DOHH2 (cell line): ENCODE measurements around the gene CNGA1.
A peak's percentile ranks its signal among the peaks of the same experiment; 100 is the strongest.

ENCODE experiments used
- H3F3A ChIP-seq: fragments of 200-600 bp; sonication (generic), shearing (Covaris generic); 2 replicates; pipeline ENCODE4 v1.6.0; 2016; ENCODE audit warnings: antibody characterized with exemption, mild to moderate bottlenecking; ENCODE audit not compliant: control insufficient read depth, insufficient read depth
- H3K27ac ChIP-seq: fragments of 200-600 bp; sonication (generic); 2 replicates; pipeline ENCODE4 v1.5.1; 2014; ENCODE audit warnings: low read depth, mild to moderate bottlenecking, low read length, moderate library complexity
- H3K27me3 ChIP-seq: fragments of 200-600 bp; sonication (generic); 2 replicates; pipeline ENCODE4 v1.6.1; 2014; ENCODE audit warnings: mild to moderate bottlenecking, low read length, mixed read lengths; ENCODE audit not compliant: control insufficient read depth
- H3K36me3 ChIP-seq: fragments of 200-600 bp; sonication (generic); 2 replicates; pipeline ENCODE4 v1.6.1; 2014; ENCODE audit warnings: mild to moderate bottlenecking, low read length, moderate library complexity, mixed read lengths; ENCODE audit not compliant: control insufficient read depth
- H3K4me1 ChIP-seq: fragments of 200-600 bp; sonication (generic); 2 replicates; pipeline ENCODE4 v1.6.1; 2014; ENCODE audit warnings: mild to moderate bottlenecking, low read length, mixed read lengths; ENCODE audit not compliant: control insufficient read depth
- H3K4me2 ChIP-seq: fragments of 200-600 bp; sonication (generic); 2 replicates; pipeline ENCODE4 v1.6.0; 2014; ENCODE audit warnings: mild to moderate bottlenecking, low read length, moderate library complexity
- H3K4me3 ChIP-seq: fragments of 200-600 bp; sonication (generic); 2 replicates; pipeline ENCODE4 v1.5.1; 2014; ENCODE audit warnings: mild to moderate bottlenecking, low read length, mixed read lengths
- H3K79me2 ChIP-seq: fragments of 200-600 bp; sonication (generic); 2 replicates; pipeline ENCODE4 v1.6.1; 2014; ENCODE audit warnings: mild to moderate bottlenecking, low read length, mixed read lengths; ENCODE audit not compliant: control insufficient read depth
- H3K9me2 ChIP-seq: fragments of 200-600 bp; sonication (generic); replicated peaks from 2 replicates; pipeline ENCODE4 v1.6.1; 2014; ENCODE audit warnings: mild to moderate bottlenecking, low read length, mixed read lengths; ENCODE audit not compliant: control insufficient read depth
- H3K9me3 ChIP-seq: fragments of 200-600 bp; sonication (generic); 2 replicates; pipeline ENCODE4 v1.6.1; 2014; ENCODE audit warnings: antibody characterized with exemption, low read length, mixed read lengths; ENCODE audit not compliant: control insufficient read depth, insufficient read depth
- H4K20me1 ChIP-seq: fragments of 200-600 bp; sonication (generic); 2 replicates; pipeline ENCODE4 v1.6.0; 2014; ENCODE audit warnings: low read depth, mild to moderate bottlenecking, antibody characterized with exemption, low read length, moderate library complexity; ENCODE audit not compliant: control insufficient read depth, insufficient read depth
- EZH2phosphoT487 ChIP-seq: fragments of 200-600 bp; sonication (generic); IDR thresholded peaks from 2 replicates; pipeline ENCODE4 v1.6.1; 2017; ENCODE audit warnings: borderline replicate concordance, mild to moderate bottlenecking, antibody characterized with exemption, low read length, moderate library complexity, mixed read lengths
- TF ChIP-seq, protein P1 (sequence below): fragments of 200-600 bp; sonication (generic); IDR thresholded peaks from one replicate; pipeline ENCODE4 v1.5.1; 2014; ENCODE audit warnings: antibody characterized with exemption, mild to moderate bottlenecking, low read depth, low read length; ENCODE audit not compliant: poor library complexity, severe bottlenecking

CNGA1 gene

DNA sequence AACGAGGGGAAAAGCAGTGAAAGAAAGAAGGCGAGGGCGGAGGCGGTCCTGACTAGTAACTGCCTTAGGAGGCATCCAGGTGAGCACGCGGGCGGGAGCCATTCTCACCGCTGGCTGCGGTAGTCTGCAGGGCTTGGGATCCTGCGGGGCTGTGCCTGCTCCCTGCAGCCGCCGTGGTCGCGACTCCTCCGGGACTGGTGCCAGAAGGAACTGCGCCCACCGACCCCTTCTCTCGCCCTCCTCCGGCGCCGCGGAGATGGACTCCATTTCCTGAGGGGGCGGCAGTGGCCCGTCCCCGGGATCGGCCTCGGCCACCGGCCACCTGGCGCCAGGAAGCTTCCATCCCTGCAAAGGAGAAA is 102.6 kb downstream of the CNGA1 start:
- H3F3A ChIP-seq = peaks cover 7% of the 10 kb centered on the region
- no peaks in the 10 kb centered on the region for H3K9me3 ChIP-seq
- peak overlapping the region; percentile 50 for H3K27ac ChIP-seq
- peak overlapping the region; percentile 82 for H3K4me3 ChIP-seq
- H3K4me2 ChIP-seq = peak overlapping the region; percentile 72
- H3K36me3 ChIP-seq = peaks cover 32% of the 10 kb centered on the region
- no peaks in the 10 kb centered on the region for H3K9me2 ChIP-seq
- H3K27me3 ChIP-seq = no peaks in the 10 kb centered on the region
- peaks cover 42% of the 10 kb centered on the region for H3K4me1 ChIP-seq
- no peaks in the 10 kb centered on the region for H4K20me1 ChIP-seq
- peaks cover 48% of the 10 kb centered on the region for H3K79me2 ChIP-seq
- no peak for TF ChIP-seq EZH2phosphoT487
- TF ChIP-seq, protein P1, sequence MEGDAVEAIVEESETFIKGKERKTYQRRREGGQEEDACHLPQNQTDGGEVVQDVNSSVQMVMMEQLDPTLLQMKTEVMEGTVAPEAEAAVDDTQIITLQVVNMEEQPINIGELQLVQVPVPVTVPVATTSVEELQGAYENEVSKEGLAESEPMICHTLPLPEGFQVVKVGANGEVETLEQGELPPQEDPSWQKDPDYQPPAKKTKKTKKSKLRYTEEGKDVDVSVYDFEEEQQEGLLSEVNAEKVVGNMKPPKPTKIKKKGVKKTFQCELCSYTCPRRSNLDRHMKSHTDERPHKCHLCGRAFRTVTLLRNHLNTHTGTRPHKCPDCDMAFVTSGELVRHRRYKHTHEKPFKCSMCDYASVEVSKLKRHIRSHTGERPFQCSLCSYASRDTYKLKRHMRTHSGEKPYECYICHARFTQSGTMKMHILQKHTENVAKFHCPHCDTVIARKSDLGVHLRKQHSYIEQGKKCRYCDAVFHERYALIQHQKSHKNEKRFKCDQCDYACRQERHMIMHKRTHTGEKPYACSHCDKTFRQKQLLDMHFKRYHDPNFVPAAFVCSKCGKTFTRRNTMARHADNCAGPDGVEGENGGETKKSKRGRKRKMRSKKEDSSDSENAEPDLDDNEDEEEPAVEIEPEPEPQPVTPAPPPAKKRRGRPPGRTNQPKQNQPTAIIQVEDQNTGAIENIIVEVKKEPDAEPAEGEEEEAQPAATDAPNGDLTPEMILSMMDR = no peak

DNA sequence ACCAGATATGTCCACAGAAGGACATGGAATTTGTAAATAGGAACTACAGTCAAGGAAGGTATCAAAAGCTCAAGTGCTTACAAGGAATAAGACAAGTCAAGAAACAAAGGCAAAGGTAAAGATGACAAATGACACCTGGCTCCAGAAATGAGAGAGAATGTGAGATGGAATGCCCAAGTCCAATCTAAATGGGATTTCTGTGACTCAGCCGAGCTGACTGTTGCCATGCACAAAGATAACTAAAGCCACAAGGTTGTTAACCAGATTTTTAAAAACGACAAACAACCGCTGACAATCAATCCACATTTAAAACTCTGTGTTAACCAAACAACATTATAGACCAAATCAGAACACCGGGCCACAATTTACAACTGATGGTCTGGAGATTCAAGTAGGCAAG is 103.2 kb downstream of the CNGA1 start:
- no peaks in the 10 kb centered on the region for H3K27me3 ChIP-seq
- H3K9me3 ChIP-seq = no peaks in the 10 kb centered on the region
- peaks cover 48% of the 10 kb centered on the region for H3K79me2 ChIP-seq
- H3F3A ChIP-seq = peaks cover 7% of the 10 kb centered on the region
- H3K27ac ChIP-seq = no peak overlapping the region
- peak overlapping the region; percentile 72 for H3K4me2 ChIP-seq
- H3K36me3 ChIP-seq = peaks cover 34% of the 10 kb centered on the region
- TF ChIP-seq, protein P1 = no peak
- no peak for TF ChIP-seq EZH2phosphoT487
- peaks cover 42% of the 10 kb centered on the region for H3K4me1 ChIP-seq
- peak overlapping the region; percentile 82 for H3K4me3 ChIP-seq
- H3K9me2 ChIP-seq = no peaks in the 10 kb centered on the region
- H4K20me1 ChIP-seq = no peaks in the 10 kb centered on the region

DNA sequence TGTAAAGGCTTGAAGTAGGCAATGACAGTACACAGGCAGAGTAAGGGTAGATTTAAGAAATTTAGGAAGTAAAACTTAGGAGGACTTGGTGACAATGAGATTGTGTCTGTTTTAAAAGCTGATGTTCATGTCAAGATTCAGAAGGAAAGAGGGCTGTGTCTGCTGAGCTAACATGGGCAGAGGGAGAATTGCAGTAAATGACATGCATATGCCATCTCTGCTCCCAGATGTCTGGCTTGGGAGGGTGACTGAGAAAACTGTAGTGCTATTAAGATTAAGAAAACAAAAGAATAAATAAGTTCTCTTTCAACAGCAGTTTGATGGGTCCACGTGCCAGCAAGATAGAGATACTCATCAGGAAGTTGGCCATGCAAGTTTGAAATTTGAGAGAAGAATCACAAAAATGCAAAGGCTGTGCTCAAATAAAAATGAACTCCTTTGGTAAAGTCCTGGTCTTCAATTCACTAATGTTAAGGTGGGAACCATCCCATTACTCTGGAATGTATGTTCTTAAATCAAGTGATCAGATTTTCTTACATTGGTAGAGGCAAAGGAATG is 109.3 kb downstream of the CNGA1 start:
- peaks cover 48% of the 10 kb centered on the region for H3K79me2 ChIP-seq

More for the DNA sequence above, 109.3 kb downstream of the CNGA1 start:
- Histone ChIP-seq H3K27ac (no peak overlapping the region), H3K4me1 (peaks cover 40% of the 10 kb centered on the region), H3K4me3 (no peak overlapping the region), H3K27me3 (no peaks in the 10 kb centered on the region), H3K9me2 (no peaks in the 10 kb centered on the region), H3K36me3 (peaks cover 82% of the 10 kb centered on the region), H4K20me1 (no peaks in the 10 kb centered on the region), H3K9me3 (no peaks in the 10 kb centered on the region), H3F3A (no peaks in the 10 kb centered on the region), H3K4me2 (peak overlapping the region; percentile 2; the same call in 1 of the 2 replicates)
- TF ChIP-seq EZH2phosphoT487 = no peak
- TF ChIP-seq, protein P1 = no peak
